RCC 7860 (cell line): Measurements from ENCODE around the gene BLTP3A.

Experiments used
- DNase-seq: peaks from one replicate; pipeline ENCODE4 v3.0.0-alpha.2; 2015; ENCODE audit warnings: low spot score
- FAIRE-seq: peaks from 2 replicates; lab custom pipeline; 2012; peaks lifted over from hg19 to GRCh38; lab: Jason Lieb, UNC

The BLTP3A gene

DNA sequence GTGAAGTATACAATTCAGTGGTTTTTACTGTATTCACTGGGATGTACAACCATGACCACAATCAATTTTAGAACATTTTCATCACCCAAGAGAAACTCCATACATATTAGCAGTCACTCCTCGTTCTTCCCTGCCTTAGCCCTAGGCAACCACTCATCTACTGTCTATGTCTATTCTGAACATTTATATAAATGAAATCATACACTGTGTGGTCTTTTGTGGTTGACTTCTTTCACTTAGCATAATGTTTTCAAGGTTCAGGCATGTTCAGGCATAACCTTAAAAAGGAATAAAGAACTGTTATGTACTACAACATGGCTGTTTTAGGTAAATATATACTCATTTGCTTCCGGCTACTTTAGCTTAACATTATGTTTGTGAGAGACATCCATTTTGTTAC lies 37.3 kb downstream of the BLTP3A start:
- FAIRE-seq (no peak), DNase-seq (no peak)

DNA sequence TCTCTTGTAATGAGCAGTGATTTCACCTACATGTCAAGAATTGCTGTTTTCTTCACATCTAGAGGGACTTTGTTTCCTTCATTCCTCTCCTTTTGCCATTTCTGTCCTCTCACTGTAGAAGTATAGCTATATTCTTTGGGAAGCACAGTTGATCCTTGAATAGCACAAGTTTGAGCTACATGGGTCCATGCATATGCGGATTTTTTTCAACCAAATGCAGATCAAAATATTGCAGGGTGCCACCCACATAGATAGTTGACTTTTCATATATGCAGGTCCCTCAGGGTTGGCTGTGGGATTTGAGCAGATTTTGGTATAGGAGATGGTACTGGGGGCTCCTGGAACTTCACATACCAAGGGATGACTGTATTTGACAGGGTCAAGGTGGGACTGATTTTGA lies 41.1 kb downstream of the BLTP3A start:
- no peak for FAIRE-seq

DNA sequence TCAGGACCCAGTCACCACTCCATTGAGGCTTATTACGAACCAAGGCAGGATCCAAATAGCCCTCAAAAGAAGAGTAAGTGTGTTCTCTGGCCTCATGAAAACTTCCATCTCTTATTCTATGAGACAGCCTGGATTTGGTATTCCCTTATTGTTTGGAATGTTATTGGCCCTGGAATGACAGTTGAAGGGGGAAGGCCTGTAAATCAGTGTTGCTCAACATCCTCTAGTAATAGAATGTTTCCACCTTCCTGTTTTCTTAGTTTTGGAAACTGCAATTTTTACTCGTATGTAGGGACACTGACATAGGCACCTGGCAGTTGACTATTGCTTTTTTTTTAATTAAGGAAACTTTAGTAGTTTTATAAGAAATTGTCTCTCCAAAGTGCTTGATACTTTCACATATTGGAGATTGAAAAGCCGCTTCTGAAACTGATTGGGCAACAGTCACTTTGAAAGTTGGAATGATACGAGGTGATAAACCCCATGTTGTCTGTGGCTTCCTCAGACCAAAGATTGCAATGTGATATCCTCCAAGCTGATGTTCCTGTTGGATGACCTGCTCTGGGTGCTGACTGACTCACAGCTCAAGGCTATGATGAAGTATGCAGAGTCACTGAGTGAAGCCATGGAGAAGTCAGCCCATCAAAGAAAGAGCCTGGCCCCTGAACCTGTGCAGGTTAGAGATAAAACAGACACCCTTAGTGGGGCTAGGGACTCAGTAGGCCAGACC lies 43.1 kb downstream of the BLTP3A start:
- FAIRE-seq = no peak

More for the DNA sequence above, 41.1 kb downstream of the BLTP3A start:
- DNase-seq = no peak

DNA sequence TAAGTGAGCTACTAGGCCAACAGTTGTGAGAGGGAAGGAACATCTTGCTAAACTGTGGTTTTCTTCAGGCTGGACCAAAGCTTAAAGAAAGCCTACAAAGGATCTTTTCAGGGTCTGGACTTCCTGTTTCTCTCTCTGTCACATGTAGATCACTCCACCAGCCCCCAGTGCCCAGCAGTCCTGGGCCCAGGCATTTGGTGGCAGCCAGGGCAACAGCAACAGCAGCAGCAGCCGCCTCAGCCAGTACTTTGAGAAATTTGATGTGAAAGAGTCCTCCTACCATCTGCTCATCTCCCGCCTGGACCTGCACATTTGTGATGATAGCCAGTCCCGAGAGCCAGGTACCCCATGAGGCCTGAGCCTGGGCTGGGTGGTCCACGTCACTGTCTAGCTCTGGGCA lies 44.1 kb downstream of the BLTP3A start:
- no peak for DNase-seq
- no peak for FAIRE-seq

More for the DNA sequence above, 43.1 kb downstream of the BLTP3A start:
- DNase-seq = peak; percentile 28

DNA sequence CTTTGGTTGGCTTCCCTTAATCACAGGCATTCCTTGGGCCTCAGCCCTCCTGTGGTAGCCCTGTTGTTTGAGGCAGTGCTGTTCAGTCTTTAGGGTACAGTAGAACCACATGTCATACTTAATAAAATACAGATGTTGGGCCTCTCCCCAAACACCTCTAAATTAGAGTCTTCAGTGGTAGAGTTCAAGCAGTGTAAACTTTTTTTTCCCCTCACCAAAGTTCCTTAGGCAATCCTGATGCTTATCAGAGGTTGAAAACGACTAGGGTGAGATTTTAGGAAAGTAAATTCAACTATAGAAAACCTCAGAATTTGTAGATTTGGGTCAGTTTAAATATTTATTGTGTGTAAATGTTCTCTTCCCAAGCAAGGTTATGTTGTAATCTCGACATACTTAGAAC lies 44.6 kb downstream of the BLTP3A start:
- FAIRE-seq (no peak), DNase-seq (no peak)

DNA sequence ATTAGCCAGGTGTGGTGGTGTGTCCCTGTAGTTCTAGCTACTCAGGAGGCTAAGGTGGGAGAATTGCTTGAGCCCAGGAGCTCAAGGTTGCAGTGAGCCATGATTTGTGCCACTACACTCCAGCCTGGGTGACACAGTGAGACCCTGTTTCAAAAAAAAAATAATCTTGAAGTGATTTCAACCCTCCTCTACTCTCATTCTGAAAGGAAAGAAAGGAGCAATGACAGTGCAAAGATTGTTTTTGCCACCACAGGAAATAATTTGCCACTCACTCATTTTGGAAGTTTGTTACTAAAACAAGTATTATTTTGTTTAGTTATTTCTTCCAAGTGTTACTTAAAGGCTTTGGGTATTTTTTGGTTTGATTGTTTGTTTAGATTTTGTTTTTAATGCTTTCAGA lies 45.6 kb downstream of the BLTP3A start:
- DNase-seq (no peak), FAIRE-seq (no peak)

DNA sequence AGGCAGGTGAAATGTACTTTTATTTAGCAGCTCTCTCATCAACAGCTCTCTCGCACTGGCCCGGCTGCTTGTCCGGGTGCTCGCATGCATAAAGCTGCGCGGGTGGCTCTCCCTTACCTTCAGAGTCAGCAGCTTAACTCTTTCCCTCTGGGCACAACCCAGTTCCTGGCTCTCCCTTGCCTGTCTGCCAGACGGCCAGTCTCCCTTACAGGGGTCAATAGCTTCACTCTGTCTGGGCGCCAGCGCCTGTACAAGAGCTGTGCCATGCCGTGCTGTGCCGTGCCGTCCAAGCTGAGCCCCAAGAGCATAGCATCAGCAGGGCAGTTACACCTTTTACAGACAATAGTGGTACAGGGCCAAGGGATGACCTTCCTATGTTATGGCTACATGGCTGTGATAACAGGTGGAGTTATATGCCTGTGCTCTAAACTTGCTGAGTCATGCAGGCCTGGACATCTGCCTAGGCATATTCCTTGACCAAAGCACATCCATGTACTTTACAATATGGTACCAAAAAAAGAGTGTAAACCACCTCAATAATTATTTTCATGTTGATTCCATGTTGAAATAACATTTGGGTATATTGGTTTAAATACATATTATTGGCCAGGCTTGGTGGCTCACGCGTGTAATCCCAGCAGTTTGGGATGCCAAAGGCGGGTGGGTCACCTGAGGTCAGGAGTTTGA lies 47.9 kb downstream of the BLTP3A start:
- no peak for FAIRE-seq

More for the DNA sequence above, 47.9 kb downstream of the BLTP3A start:
- no peak for DNase-seq
